Measurements from ENCODE around the gene MYL6.

DNA sequence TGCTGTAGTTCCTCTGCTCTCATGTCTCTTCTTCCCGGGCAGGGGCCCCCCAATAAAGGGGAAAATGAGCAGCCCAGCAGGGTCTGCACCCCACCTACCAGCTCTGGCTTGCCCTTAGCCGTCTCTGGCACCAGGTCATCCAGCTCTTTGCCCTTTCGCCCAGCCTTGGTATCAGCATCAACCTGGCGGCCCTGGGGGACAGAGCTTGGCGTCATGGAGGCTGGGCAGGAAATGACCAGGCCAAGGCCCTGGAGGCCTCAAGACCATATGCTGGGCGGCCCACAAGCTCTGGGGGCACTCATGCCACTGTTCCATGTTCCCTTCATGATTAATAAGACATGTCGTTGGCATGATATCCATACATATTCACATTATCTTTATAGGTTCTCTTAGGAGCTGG, 14.7 kb downstream of the MYL6 start:
- TF ChIP-seq POLR2A (IDR thresholded peaks at IDR 0.05), result no peak
- TF ChIP-seq, protein P1, sequence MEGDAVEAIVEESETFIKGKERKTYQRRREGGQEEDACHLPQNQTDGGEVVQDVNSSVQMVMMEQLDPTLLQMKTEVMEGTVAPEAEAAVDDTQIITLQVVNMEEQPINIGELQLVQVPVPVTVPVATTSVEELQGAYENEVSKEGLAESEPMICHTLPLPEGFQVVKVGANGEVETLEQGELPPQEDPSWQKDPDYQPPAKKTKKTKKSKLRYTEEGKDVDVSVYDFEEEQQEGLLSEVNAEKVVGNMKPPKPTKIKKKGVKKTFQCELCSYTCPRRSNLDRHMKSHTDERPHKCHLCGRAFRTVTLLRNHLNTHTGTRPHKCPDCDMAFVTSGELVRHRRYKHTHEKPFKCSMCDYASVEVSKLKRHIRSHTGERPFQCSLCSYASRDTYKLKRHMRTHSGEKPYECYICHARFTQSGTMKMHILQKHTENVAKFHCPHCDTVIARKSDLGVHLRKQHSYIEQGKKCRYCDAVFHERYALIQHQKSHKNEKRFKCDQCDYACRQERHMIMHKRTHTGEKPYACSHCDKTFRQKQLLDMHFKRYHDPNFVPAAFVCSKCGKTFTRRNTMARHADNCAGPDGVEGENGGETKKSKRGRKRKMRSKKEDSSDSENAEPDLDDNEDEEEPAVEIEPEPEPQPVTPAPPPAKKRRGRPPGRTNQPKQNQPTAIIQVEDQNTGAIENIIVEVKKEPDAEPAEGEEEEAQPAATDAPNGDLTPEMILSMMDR (IDR thresholded peaks at IDR 0.05), result no peak

Data from ovary (tissue), 3 donors.